GM12878 (cell line): ENCODE measurements around the gene NHSL2. TPM values are rescaled to one million over a fixed set of nuclear protein-coding genes. Genes with fewer than 3 reads are reported as not detected.

Experiments
- HDAC6 ChIP-seq: fragments of 200-600 bp; sonication (generic); IDR thresholded peaks from one replicate; pipeline ENCODE4 v1.8.0; 2017; ENCODE audit warnings: antibody characterized with exemption; ENCODE audit not compliant: unreplicated experiment
- NFIC ChIP-seq: IDR thresholded peaks from 2 replicates; pipeline ENCODE4 v1.6.1; 2012; ENCODE audit warnings: low read depth, mild to moderate bottlenecking, inconsistent platforms, low read length, moderate library complexity
- PAX8 ChIP-seq: fragments of 450-650 bp; IDR thresholded peaks from 2 replicates; pipeline ENCODE4 v1.6.1; 2017; ENCODE audit warnings: mild to moderate bottlenecking, moderate library complexity
- PML ChIP-seq: IDR thresholded peaks from 2 replicates; pipeline ENCODE4 v1.6.1; 2012; ENCODE audit warnings: low read length, inconsistent platforms
- POU2F2 ChIP-seq: IDR thresholded peaks from 3 replicates; pipeline ENCODE4 v1.6.1; 2011; ENCODE audit warnings: low read depth, mild to moderate bottlenecking, low read length, borderline replicate concordance
- ZNF217 ChIP-seq: fragments of 450-650 bp; IDR thresholded peaks from 2 replicates; pipeline ENCODE4 v1.6.1; 2017; ENCODE audit warnings: antibody characterized with exemption, mild to moderate bottlenecking
- polyA plus RNA-seq, 11 experiments: library from polyadenylated mRNA; depleted of rRNA in 4 of 11; unstranded in 6 of 11; stranded (reverse) in 5 of 11; fragments of >200 nt; fragmentation: Nextera tagmentation in 4 of 11; fragmentation: Illumina TruSeq in 1 of 11; extraction: Ambion mirVana in 4 of 11; extraction: Trizol in 1 of 11; gene quantifications; 1 replicate in 1 of 11; 2 replicates in 10 of 11; pipeline versions ENCODE4 v1.2.1 to v1.2.3, GENCODE V29; 2011 to 2016; ENCODE audit warnings: inconsistent platforms in 2 of 11, missing spikeins in 2 of 11, low read depth in 1 of 11
- total RNA-seq, 4 experiments: library from RNA; depleted of rRNA in 3 of 4; stranded (reverse); fragments of >200 nt in 3 of 4; fragmentation: Illumina TruSeq in 1 of 4; extraction: Trizol in 1 of 4; gene quantifications; 2 replicates each; pipeline versions ENCODE4 v1.2.1 to v1.2.3, GENCODE V29; 2013 to 2021
- TF ChIP-seq, protein P1 (sequence below): IDR thresholded peaks from 2 replicates; pipeline ENCODE4 v1.6.1; 2012; ENCODE audit warnings: improper control_type of control experiment, low read depth, low read length; ENCODE audit not compliant: insufficient replicate concordance
- TF ChIP-seq, protein P2 (sequence below): IDR thresholded peaks from 2 replicates; pipeline ENCODE4 v1.6.1; 2011; ENCODE audit warnings: low read depth, mild to moderate bottlenecking, low read length, moderate library complexity, borderline replicate concordance; ENCODE audit errors: extremely low read depth

Gene NHSL2
- total and polyA plus RNA-seq, 10 of the 15 experiments (the other 5 are each of a cell fraction or from before 2014, with no cell fraction given) = 0.05 to 0.53 (median 0.07) TPM; not detected in 2

DNA sequence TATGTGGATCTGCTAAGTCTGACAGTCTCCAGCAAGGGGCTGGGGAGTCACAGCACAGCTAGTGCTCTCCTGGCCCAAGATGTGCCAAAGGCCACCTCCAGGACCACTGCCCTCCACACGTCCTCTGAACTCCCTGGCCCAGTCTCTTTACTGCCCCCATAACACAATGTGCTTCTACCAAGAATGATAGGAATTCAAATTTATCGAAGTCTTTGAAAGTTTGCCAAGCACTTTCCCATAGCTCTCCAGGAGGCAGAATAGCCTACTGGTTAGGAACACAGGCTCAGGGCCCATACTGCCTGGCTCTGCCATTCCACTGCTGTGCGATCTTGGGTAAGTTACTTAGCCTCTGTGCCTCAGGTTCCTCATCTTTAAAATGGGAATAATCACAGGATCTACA is 86.7 kb downstream of the NHSL2 start (continued):
- TF ChIP-seq, protein P1, sequence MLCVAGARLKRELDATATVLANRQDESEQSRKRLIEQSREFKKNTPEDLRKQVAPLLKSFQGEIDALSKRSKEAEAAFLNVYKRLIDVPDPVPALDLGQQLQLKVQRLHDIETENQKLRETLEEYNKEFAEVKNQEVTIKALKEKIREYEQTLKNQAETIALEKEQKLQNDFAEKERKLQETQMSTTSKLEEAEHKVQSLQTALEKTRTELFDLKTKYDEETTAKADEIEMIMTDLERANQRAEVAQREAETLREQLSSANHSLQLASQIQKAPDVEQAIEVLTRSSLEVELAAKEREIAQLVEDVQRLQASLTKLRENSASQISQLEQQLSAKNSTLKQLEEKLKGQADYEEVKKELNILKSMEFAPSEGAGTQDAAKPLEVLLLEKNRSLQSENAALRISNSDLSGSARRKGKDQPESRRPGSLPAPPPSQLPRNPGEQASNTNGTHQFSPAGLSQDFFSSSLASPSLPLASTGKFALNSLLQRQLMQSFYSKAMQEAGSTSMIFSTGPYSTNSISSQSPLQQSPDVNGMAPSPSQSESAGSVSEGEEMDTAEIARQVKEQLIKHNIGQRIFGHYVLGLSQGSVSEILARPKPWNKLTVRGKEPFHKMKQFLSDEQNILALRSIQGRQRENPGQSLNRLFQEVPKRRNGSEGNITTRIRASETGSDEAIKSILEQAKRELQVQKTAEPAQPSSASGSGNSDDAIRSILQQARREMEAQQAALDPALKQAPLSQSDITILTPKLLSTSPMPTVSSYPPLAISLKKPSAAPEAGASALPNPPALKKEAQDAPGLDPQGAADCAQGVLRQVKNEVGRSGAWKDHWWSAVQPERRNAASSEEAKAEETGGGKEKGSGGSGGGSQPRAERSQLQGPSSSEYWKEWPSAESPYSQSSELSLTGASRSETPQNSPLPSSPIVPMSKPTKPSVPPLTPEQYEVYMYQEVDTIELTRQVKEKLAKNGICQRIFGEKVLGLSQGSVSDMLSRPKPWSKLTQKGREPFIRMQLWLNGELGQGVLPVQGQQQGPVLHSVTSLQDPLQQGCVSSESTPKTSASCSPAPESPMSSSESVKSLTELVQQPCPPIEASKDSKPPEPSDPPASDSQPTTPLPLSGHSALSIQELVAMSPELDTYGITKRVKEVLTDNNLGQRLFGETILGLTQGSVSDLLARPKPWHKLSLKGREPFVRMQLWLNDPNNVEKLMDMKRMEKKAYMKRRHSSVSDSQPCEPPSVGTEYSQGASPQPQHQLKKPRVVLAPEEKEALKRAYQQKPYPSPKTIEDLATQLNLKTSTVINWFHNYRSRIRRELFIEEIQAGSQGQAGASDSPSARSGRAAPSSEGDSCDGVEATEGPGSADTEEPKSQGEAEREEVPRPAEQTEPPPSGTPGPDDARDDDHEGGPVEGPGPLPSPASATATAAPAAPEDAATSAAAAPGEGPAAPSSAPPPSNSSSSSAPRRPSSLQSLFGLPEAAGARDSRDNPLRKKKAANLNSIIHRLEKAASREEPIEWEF = no peak
- no peak for TF ChIP-seq PAX8
- TF ChIP-seq ZNF217 = no peak
- TF ChIP-seq POU2F2 = no peak
- no peak for TF ChIP-seq PML
- TF ChIP-seq HDAC6 = no peak
- no peak for TF ChIP-seq NFIC
- TF ChIP-seq, protein P2, sequence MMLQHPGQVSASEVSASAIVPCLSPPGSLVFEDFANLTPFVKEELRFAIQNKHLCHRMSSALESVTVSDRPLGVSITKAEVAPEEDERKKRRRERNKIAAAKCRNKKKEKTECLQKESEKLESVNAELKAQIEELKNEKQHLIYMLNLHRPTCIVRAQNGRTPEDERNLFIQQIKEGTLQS = no peak
